ENCODE data around the gene ELOF1.
A peak's percentile ranks its signal among the peaks of the same experiment; 100 is the strongest.
"Not testable (repeated sequence)": the region's sequence is repeated elsewhere in the genome, so short reads cannot be mapped to it uniquely, and the experiment has no call there.

ELOF1 gene

GRCh38 chr19:11566164-11566563 is 7.1 kb upstream of the ELOF1 start:
- no peak for DNase-seq (ENCODE audit: low spot score)

- not testable (repeated sequence) for DNase-seq (ENCODE audit: low spot score)
Measured at GRCh38 chr19:11565649-11565980, 6.6 kb upstream of the ELOF1 start.

GRCh38 chr19:11564082-11564807 is 5.2 kb upstream of the ELOF1 start:
- DNase-seq (ENCODE audit: low spot score), result not testable (repeated sequence)

GRCh38 chr19:11563532-11563931 is 4.5 kb upstream of the ELOF1 start:
- no peak for DNase-seq (ENCODE audit: low spot score)

- peak; percentile 74 for DNase-seq (ENCODE audit: low spot score)
Measured at GRCh38 chr19:11560404-11561051, 1.5 kb upstream of the ELOF1 start.

- DNase-seq (ENCODE audit: low spot score), result no peak
Measured at GRCh38 chr19:11556634-11557420, 2.2 kb downstream of the ELOF1 start.

- DNase-seq (ENCODE audit: low spot score), result no peak
Measured at GRCh38 chr19:11555246-11555645, 3.8 kb downstream of the ELOF1 start.

- DNase-seq (ENCODE audit: low spot score), result no peak
Measured at GRCh38 chr19:11554160-11554559, 4.9 kb downstream of the ELOF1 start.

- DNase-seq (ENCODE audit: low spot score), result no peak
Measured at GRCh38 chr19:11552666-11553372, 6.2 kb downstream of the ELOF1 start.

GRCh38 chr19:11551603-11552235 is 7.3 kb downstream of the ELOF1 start:
- DNase-seq (ENCODE audit: low spot score), result no peak

GRCh38 chr19:11550265-11550664 is 8.8 kb downstream of the ELOF1 start:
- DNase-seq (ENCODE audit: low spot score), result no peak

GRCh38 chr19:11549386-11549953 is 9.6 kb downstream of the ELOF1 start:
- DNase-seq (ENCODE audit: low spot score), result no peak

GRCh38 chr19:11547929-11548700 is 10.9 kb downstream of the ELOF1 start:
- DNase-seq (ENCODE audit: low spot score), result no peak

GRCh38 chr19:11541238-11541637 is 17.8 kb downstream of the ELOF1 start:
- no peak for DNase-seq (ENCODE audit: low spot score)

- no peak for DNase-seq (ENCODE audit: low spot score)
Measured at GRCh38 chr19:11540645-11541044, 18.4 kb downstream of the ELOF1 start.

GRCh38 chr19:11539495-11540365 is 19.3 kb downstream of the ELOF1 start:
- no peak for DNase-seq (ENCODE audit: low spot score)

- DNase-seq (ENCODE audit: low spot score), result no peak
Measured at GRCh38 chr19:11538232-11539036, 20.6 kb downstream of the ELOF1 start, which contains the start of gene CNN1. Gene CNN1 (plus strand): TSS chr19:11538851. CDS start chr19:11538928, 77 bp downstream.

GRCh38 chr19:11535792-11536595 is 23.0 kb downstream of the ELOF1 start:
- DNase-seq (ENCODE audit: low spot score), result peak; percentile 72
